ENCODE results near the gene CALU.
A peak's percentile ranks its signal among the peaks of the same experiment; 100 is the strongest.

The CALU gene

DNA sequence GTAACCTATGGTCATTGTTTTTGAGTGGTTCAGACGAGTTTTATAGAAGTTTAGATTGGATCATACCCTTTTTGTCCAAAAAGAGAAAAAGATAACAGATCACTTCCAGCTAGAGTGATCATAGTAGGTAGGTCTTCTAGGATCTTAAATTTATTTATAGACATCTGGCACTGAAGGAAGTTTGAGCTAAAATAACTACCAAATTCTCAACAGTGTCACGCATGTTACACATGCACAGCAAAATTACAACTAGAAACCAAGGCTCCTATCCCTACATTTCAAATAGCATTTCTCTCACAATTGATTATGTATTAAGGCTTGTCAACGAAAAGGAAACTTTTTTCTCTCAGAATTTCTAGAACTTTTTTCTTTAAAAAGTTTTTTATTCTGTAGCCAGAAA lies 2.3 kb downstream of the CALU start:
- intact Hi-C loops (cut with DNase I), result no loop called here
- DNase-seq, result no peak

- intact Hi-C loops (cut with DNase I), result no loop called here
- no peak for DNase-seq
Measured at GRCh38 chr7:128742206-128742605, 3.0 kb downstream of the CALU start.

GRCh38 chr7:128743112-128743772 lies 4.1 kb downstream of the CALU start:
- intact Hi-C loops (cut with DNase I), result no loop called here
- DNase-seq, result peak in 1 of 42 donors; percentile 17

GRCh38 chr7:128744366-128744905 lies 5.3 kb downstream of the CALU start:
- intact Hi-C loops (cut with DNase I), result no loop called here
- DNase-seq, result peak in 1 of 42 donors; percentile 21

- no peak for DNase-seq
- intact Hi-C loops (cut with DNase I), result no loop called here
Measured at GRCh38 chr7:128745706-128746105, 6.5 kb downstream of the CALU start.

GRCh38 chr7:128747327-128748079 lies 8.3 kb downstream of the CALU start:
- intact Hi-C loops (cut with DNase I), result no loop called here
- no peak for DNase-seq

GRCh38 chr7:128752251-128752650 lies 13.1 kb downstream of the CALU start:
- intact Hi-C loops (cut with DNase I), result no loop called here
- no peak for DNase-seq

DNA sequence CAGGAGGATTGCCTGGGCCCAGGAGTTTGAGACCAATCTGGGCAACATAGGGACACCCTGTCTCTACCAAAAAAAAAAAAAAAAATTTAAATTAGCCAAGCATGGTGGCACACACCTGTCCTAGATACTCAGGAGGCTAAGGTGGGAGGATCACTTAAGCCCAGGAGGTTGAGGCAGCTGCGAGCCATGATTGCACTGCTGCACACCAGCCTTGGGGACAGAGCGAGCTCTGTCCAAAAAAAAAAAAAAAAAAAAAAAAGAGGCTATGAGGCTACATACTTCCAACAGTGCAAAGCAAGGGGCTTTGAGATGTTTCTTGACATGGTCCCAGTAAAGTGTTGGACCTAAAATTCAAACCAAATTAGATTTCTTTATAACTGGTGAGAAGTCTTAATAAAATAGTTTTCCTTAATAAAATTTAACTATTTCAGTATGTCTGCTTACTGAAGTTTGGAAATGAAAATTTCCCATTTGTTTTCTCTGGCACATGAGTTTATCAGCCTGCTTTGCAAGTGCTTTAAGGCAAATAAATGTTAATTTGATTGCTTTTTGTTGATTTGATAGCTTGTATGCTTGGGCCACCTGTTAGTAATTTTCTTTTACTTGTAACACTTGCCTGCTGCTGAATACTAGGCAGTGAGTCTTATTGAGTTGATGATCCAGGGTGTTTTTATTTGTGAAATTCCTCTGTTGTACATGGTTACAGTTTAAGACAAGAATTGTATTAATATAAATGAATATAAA lies 16.1 kb downstream of the CALU start:
- intact Hi-C loops (cut with DNase I), result no loop called here
- no peak for DNase-seq

DNA sequence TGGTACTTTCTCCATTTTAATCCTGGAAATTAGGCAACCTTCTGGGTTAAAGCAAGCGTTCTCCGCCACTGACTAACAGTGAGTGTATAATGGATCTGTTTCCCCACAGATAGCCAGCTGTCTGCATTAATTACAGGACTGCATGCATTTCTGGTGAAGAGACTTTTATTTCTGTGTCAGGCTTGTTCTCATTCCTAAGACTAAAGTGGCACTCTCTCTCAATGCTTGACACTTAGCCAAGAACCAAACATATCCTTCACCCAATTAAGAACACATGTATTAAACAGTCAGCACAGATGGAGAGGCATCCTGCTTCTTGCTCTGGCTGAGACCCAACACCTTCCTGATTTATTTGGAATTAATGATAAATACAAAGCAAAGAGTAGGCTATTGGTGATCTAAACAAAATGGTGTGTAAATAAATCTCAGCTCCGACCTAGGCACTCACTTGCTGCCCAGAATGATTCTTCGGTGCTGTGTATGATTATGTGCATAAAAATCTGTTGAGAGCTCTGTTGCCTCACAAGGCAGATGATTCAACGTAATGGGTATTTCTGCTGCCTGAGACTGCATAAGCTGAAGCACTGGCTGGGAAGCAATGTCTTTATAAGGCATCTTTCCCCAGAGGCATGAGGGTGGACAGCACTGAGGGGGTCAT lies 16.8 kb downstream of the CALU start:
- intact Hi-C loops (cut with DNase I), result no loop called here
- DNase-seq, result peak in 1 of 42 donors; percentile 11

DNA sequence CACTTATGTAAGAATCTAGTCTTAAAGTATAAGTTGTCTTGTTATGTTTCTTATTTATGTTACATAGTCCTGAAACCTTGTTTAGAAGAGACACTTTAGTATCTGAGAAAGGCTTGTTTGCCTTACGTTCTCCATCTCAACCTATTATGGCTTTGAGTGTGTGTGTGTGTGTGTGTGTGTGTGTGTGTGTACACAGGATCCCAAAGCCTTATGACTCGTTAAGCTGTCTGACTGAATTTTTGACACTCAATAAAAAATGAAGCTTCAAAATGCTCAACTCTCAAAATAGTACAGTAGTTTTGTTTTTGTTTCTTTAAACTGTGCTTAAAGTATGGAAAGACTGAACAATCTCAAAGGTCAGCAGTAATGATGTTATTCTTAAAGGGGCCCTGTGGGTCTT lies 18.0 kb downstream of the CALU start:
- intact Hi-C loops (cut with DNase I), result no loop called here
- no peak for DNase-seq

GRCh38 chr7:128758553-128758952 lies 19.4 kb downstream of the CALU start:
- no peak for DNase-seq
- intact Hi-C loops (cut with DNase I), result no loop called here

GRCh38 chr7:128759242-128759641 lies 20.1 kb downstream of the CALU start:
- DNase-seq, result no peak
- intact Hi-C loops (cut with DNase I), result no loop called here

DNA sequence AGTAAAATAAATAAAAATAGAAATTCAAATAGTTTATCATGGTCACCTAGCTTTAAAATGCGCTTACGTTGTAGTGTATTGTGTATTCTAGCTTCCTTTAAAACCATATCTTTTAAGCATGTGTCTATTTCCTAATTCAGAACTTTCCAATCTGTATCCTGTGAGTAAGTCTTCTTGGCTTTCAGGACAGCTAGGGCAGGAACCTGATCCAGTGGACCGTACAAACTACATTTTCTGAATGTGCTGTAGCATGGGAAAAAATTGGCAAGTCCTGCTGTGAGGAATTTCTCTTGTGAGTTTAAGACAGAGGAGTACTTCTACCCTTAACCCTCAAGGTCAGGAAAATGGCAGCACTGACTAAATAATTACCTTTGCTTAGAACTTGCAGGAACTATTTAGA lies 24.4 kb downstream of the CALU start:
- intact Hi-C loops (cut with DNase I), result no loop called here
- DNase-seq, result no peak

DNA sequence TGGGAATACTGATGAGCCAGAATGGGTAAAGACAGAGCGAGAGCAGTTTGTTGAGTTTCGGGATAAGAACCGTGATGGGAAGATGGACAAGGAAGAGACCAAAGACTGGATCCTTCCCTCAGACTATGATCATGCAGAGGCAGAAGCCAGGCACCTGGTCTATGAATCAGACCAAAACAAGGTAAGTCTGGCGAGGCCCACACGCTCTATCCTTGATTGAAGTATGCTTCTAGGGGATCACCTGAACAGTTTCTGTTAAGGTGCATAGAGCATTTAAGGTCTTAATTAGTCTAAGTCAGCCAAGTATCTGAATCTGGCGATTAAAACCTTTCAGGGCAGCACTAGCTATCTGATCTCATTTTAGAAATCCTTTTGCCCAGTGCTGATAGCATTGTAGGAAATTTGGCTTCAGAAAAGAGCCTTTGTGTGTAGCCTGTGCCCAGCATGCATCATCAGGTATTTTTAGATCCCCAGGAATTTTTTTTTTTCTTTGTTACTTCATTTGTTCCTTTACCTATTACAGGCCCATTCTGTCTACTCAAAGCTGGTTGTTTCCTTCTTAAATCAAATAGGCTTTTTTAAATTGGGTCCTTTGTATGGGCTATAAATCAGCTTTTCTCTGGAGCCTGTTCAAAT lies 28.4 kb downstream of the CALU start:
- intact Hi-C loops (cut with DNase I), result no loop called here

GRCh38 chr7:128770233-128770632 lies 31.1 kb downstream of the CALU start:
- intact Hi-C loops (cut with DNase I), result no loop called here
- DNase-seq, result no peak

More for the DNA sequence above, 28.4 kb downstream of the CALU start:
- DNase-seq, result no peak

DNA sequence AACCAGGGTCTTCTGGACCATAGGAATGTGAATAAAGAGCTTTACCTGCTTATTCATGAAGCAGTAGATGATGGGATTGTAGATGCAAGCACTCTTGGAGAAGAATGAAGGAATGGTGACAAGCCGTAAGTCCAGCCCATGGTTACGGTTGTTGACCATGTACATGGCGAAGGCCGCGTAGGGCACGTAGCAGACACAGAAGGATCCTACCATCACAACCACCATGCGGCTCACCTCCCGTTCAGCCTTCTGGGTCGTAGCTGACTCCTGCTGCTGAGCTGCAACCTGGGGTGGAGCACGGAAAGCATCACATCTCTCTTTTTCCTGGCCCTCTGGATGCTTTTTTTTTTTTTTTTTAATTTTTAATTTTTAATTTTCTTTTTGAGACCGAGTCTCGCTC lies 34.4 kb downstream of the CALU start:
- intact Hi-C loops (cut with DNase I), result no loop called here

DNA sequence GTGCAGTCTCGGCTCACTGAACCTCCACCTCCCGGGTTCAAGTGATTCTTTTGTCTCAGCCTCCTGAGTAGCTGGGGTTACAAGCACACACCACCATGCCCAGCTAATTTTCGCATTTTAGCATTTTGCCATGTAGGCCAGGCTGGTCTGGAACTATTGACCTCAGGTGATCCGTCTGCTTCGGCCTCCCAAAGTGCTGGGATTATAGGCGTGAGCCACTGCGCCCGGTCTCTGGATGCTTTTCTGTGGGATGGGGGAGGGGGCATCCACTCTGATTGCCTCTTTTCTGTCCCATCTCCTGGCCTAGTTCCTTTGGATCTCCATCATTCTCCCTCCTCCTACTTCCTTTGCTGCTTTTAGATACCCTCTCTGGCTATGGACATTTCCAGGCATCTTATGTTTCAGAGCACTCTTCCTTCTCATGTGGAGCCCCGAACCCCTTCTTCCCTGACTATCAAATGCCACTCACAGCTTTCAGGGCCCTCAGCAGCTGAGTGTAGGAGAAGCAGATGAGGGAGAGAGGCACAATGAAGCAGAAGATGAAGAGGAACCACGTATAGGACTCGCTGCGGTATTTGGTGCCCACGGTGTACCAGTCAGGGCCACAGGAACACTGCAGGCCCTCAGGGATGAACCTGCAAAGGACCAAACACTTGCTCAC lies 35.0 kb downstream of the CALU start:
- intact Hi-C loops (cut with DNase I), result no loop called here
- DNase-seq, result no peak

More for the DNA sequence above, 34.4 kb downstream of the CALU start:
- no peak for DNase-seq

DNA sequence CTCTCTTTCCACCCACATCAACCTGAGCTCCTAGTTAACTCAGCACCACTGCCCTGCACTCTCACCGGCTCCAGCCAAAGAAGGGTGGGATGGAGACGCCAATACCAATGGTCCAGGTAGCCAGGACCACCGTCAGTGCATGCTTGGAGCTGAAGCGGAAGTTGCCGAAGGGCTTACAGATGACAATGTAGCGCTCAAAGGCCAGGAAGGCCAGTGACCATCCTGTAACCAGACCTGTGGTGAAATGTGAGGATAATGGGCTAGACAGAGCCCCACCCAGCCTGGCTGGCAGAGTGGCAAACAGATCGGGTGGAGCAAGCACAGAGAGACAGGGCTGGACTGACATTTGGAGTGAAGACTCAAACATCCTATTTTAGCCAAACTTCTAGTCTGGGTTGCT lies 35.8 kb downstream of the CALU start:
- DNase-seq, result no peak
- intact Hi-C loops (cut with DNase I), result no loop called here

All from head of caudate nucleus (tissue), 42 donors.